ENCODE data around the gene CNPY3. TPM values are rescaled to one million over a fixed set of nuclear protein-coding genes. Genes with fewer than 3 reads are reported as not detected.

The CNPY3 gene
- total RNA-seq, 4 donors from 2014 or later = 28.4 to 43.7 (median 32.6) TPM

- ATAC-seq (ENCODE audit: low FRiP score) = no peak
These were observed 32.8 kb downstream of the CNPY3 start for GRCh38 chr6:42962096-42962495.

GRCh38 chr6:42962502-42963178, 33.4 kb downstream of the CNPY3 start:
- no peak for ATAC-seq (ENCODE audit: low FRiP score)
- no peak for TF ChIP-seq CTCF (IDR thresholded peaks at IDR 0.05)
- no peak for DNase-seq (ENCODE audit: low spot score)

More at GRCh38 chr6:42962096-42962495, 32.8 kb downstream of the CNPY3 start:
- no peak for DNase-seq (ENCODE audit: low spot score)
- no peak for TF ChIP-seq CTCF (IDR thresholded peaks at IDR 0.05)

- TF ChIP-seq CTCF (IDR thresholded peaks at IDR 0.05) = no peak
- ATAC-seq (ENCODE audit: low FRiP score) (no peak), DNase-seq (ENCODE audit: low spot score) (no peak)
These were observed 34.0 kb downstream of the CNPY3 start for GRCh38 chr6:42963179-42963854.

- ATAC-seq (ENCODE audit: low FRiP score) (no peak), DNase-seq (ENCODE audit: low spot score) (no peak)
- TF ChIP-seq CTCF (IDR thresholded peaks at IDR 0.05) = no peak
These were observed 34.8 kb downstream of the CNPY3 start for GRCh38 chr6:42963855-42964605.

GRCh38 chr6:42966571-42966970, 37.3 kb downstream of the CNPY3 start:
- DNase-seq (ENCODE audit: low spot score) = no peak
- TF ChIP-seq CTCF (IDR thresholded peaks at IDR 0.05) = no peak
- ATAC-seq (ENCODE audit: low FRiP score) = no peak

GRCh38 chr6:42967228-42967627, 37.9 kb downstream of the CNPY3 start:
- ATAC-seq (ENCODE audit: low FRiP score) (no peak), DNase-seq (ENCODE audit: low spot score) (no peak)
- TF ChIP-seq CTCF (IDR thresholded peaks at IDR 0.05) = no peak

Data from omental fat pad (tissue), 4 donors.